Measurements from ENCODE around the gene CISD1. TPM values are rescaled to one million over a fixed set of nuclear protein-coding genes. Genes with fewer than 3 reads are reported as not detected.

Gene CISD1
- total RNA-seq (2022; extraction: Qiagen RNA extraction; ENCODE audit: low read depth): 38.2 to 58.1 TPM (median 55.6 TPM) in 5 replicates

GRCh38 chr10:58268946-58269781 is at the start of gene CISD1:
Gene CISD1, plus strand, starts transcription at chr10:58269162. Its CDS starts 112 bp downstream, at chr10:58269274.

GRCh38 chr10:58267713-58268453 is 1.1 kb upstream of the CISD1 start, which contains the start of gene IPMK:
Gene IPMK, minus strand, starts transcription at chr10:58267894. Its CDS starts 283 bp downstream, at chr10:58267611.

GRCh38 chr10:58334817-58335305 is 65.9 kb downstream of the CISD1 start, which contains the start of gene UBE2D1:
Gene UBE2D1, plus strand, starts transcription at chr10:58335006. Its CDS starts 196 bp downstream, at chr10:58335202.

Other genes with a start within 250 kb of the CISD1 start
- 2.0 to 3.9 TPM (median 3.3 TPM) in 5 replicates for gene IPMK, start 1.3 kb upstream of the CISD1 start, total RNA-seq (2022; extraction: Qiagen RNA extraction; ENCODE audit: low read depth)
- 13.5 to 21.1 TPM (median 17.4 TPM) in 5 replicates for gene UBE2D1, start 65.8 kb downstream of the CISD1 start, total RNA-seq (2022; extraction: Qiagen RNA extraction; ENCODE audit: low read depth)
- gene TFAM, start 116.2 kb downstream of the CISD1 start, total RNA-seq (2022; extraction: Qiagen RNA extraction; ENCODE audit: low read depth): 63.5 to 81.5 TPM (median 70.8 TPM) in 5 replicates
- 13.4 to 19.4 TPM (median 18.3 TPM) in 5 replicates for gene BICC1, start 243.7 kb downstream of the CISD1 start, total RNA-seq (2022; extraction: Qiagen RNA extraction; ENCODE audit: low read depth)

Measured in A549 treated with GW870086 at 1 μM for 4 hours (cell line).